PC-3 (cell line): Measurements from ENCODE around the gene FOXRED2. TPM values are rescaled to one million over a fixed set of nuclear protein-coding genes. Genes with fewer than 3 reads are reported as not detected.

Experiments
- ATAC-seq: fragments of 200-7000 bp; cut with Tn5 transposase; 2 replicates; pipeline ENCODE4 v1.9.1; 2020; ENCODE audit warnings: mild to moderate bottlenecking, moderate library complexity
- BruUV-seq: library from RNA; stranded (reverse); fragments of 400-500 nt; replicated peaks from 2 replicates; lab custom pipeline; 2021; lab: Mats Ljungman, UMichigan
- CTCF ChIA-PET: fragments of 300-600 bp; sonication (Branson Sonifier 250); formaldehyde crosslinking; loops from one replicate; lab custom pipeline; 2022; ENCODE audit warnings: antibody characterized with exemption; lab: Charles Lee
- POLR2A ChIA-PET: fragments of 300-600 bp; sonication (Branson Sonifier 250); formaldehyde crosslinking; loops from one replicate; lab custom pipeline; 2022; ENCODE audit warnings: antibody characterized with exemption; ENCODE audit not compliant: unreplicated experiment; lab: Charles Lee
- DNase-seq: peaks from one replicate; pipeline ENCODE4 v3.0.0-alpha.2; 2015
- H2AFZ ChIP-seq: fragments of 300-600 bp; sonication (generic); 2 replicates; pipeline ENCODE4 v1.6.0; 2016; ENCODE audit warnings: antibody characterized with exemption, low read length
- H3F3A ChIP-seq: fragments of 300-600 bp; sonication (generic); one replicate; pipeline ENCODE4 v1.6.0; 2017; ENCODE audit warnings: antibody characterized with exemption, low read length, control low read depth, mild to moderate bottlenecking; ENCODE audit not compliant: unreplicated experiment
- H3K27ac ChIP-seq: fragments of 300-600 bp; sonication (generic); 2 replicates; pipeline ENCODE4 v1.5.1; 2016; ENCODE audit warnings: mild to moderate bottlenecking, low read length
- H3K27me3 ChIP-seq: fragments of 300-600 bp; sonication (generic); 2 replicates; pipeline ENCODE4 v1.6.1; 2016; ENCODE audit warnings: low read length, mixed read lengths
- H3K36me3 ChIP-seq: fragments of 300-600 bp; sonication (generic); 2 replicates; pipeline ENCODE4 v1.6.1; 2016; ENCODE audit warnings: low read depth, mixed run types, low read length, mixed read lengths
- H3K4me1 ChIP-seq: fragments of 300-600 bp; sonication (generic); 2 replicates; pipeline ENCODE4 v1.5.1; 2016; ENCODE audit warnings: low read length; ENCODE audit not compliant: insufficient read depth
- H3K4me2 ChIP-seq: fragments of 300-600 bp; sonication (generic); 2 replicates; pipeline ENCODE4 v1.6.0; 2016; ENCODE audit warnings: low read length
- H3K4me3 ChIP-seq: fragments of 300-600 bp; sonication (generic); 2 replicates; pipeline ENCODE4 v1.5.1; 2016; ENCODE audit warnings: mild to moderate bottlenecking, low read length, mixed read lengths
- H3K79me2 ChIP-seq: fragments of 300-600 bp; sonication (generic); 2 replicates; pipeline ENCODE4 v1.6.1; 2017; ENCODE audit warnings: low read length, mixed read lengths
- H3K9ac ChIP-seq: fragments of 300-600 bp; sonication (generic); 2 replicates; pipeline ENCODE4 v1.6.0; 2016; ENCODE audit warnings: mild to moderate bottlenecking, low read length
- H3K9me2 ChIP-seq: fragments of 300-600 bp; sonication (generic); replicated peaks from 2 replicates; pipeline ENCODE4 v1.6.1; 2016; ENCODE audit warnings: mixed run types, low read length, mixed read lengths
- H3K9me3 ChIP-seq: fragments of 300-600 bp; sonication (generic); 2 replicates; pipeline ENCODE4 v1.6.1; 2016; ENCODE audit warnings: low read length, mixed read lengths
- H4K20me1 ChIP-seq: fragments of 300-600 bp; sonication (generic); 2 replicates; pipeline ENCODE4 v1.6.1; 2016; ENCODE audit warnings: low read length, mixed read lengths
- CTCF ChIP-seq: fragments of 300-600 bp; sonication (generic); conservative IDR thresholded peaks from 2 replicates; pipeline ENCODE4 v1.5.1; 2017; ENCODE audit warnings: antibody characterized with exemption, low read depth, mild to moderate bottlenecking, low read length
- EZH2 ChIP-seq: fragments of 300-600 bp; sonication (generic); IDR thresholded peaks from one replicate; pipeline ENCODE4 v1.6.1; 2017; ENCODE audit warnings: antibody characterized with exemption, mild to moderate bottlenecking, low read length; ENCODE audit not compliant: unreplicated experiment
- EZH2phosphoT487 ChIP-seq: fragments of 300-600 bp; sonication (generic); IDR thresholded peaks from 2 replicates; pipeline ENCODE4 v1.6.1; 2018; ENCODE audit warnings: mild to moderate bottlenecking, antibody characterized with exemption, low read length, borderline replicate concordance
- intact Hi-C: fragments of 100-400 bp; cut with micrococcal nuclease; formaldehyde crosslinking; loops from 2 replicates; pipeline ENCODE4 v1.9.0; 2023
- total RNA-seq: library from RNA; depleted of rRNA; stranded (reverse); fragments of >200 nt; gene quantifications from 2 replicates; pipeline ENCODE4 v1.2.3, GENCODE V29; 2014

The FOXRED2 gene
- total RNA-seq, 1 experiment from 2014 or later: 5.5 TPM

GRCh38 chr22:36463783-36464184, 43.1 kb downstream of the FOXRED2 start:
- H3K27ac ChIP-seq: no peak overlapping the region
- CTCF ChIA-PET: no interaction called here
- peaks cover 13% of the 10 kb centered on the region; the same call in 1 of the 2 replicates for H3K79me2 ChIP-seq
- no peak for DNase-seq
- H2AFZ ChIP-seq: no peak overlapping the region
- H3K9me3 ChIP-seq: no peaks in the 10 kb centered on the region
- peaks cover 73% of the 10 kb centered on the region for H3K4me1 ChIP-seq
- no peaks in the 10 kb centered on the region for H3K9me2 ChIP-seq
- H3K4me2 ChIP-seq: no peak overlapping the region
- TF ChIP-seq EZH2phosphoT487 (no peak), CTCF (no peak), EZH2 (no peak)
- POLR2A ChIA-PET: no interaction called here
- H3K4me3 ChIP-seq: no peak overlapping the region
- no peaks in the 10 kb centered on the region for H4K20me1 ChIP-seq
- intact Hi-C loops: no loop called here
- no peak for ATAC-seq
- H3K9ac ChIP-seq: no peak overlapping the region
- no TSS peak for BruUV-seq
- no peaks in the 10 kb centered on the region for H3K36me3 ChIP-seq
- no peaks in the 10 kb centered on the region for H3F3A ChIP-seq
- no peaks in the 10 kb centered on the region for H3K27me3 ChIP-seq

- peak; percentile 44 for ATAC-seq
- Histone ChIP-seq H3K27ac (peak overlapping the region; percentile 65), H2AFZ (no peak overlapping the region), H3K9me3 (no peaks in the 10 kb centered on the region), H3K27me3 (no peaks in the 10 kb centered on the region), H3K9me2 (no peaks in the 10 kb centered on the region), H3K4me3 (no peak overlapping the region), H4K20me1 (no peaks in the 10 kb centered on the region), H3K4me2 (peak overlapping the region; percentile 40), H3K79me2 (no peaks in the 10 kb centered on the region), H3K9ac (0 out of 2 replicates have a peak overlapping the region, but pooled peaks have one; percentile 9), H3K4me1 (peaks cover 62% of the 10 kb centered on the region), H3F3A (no peaks in the 10 kb centered on the region), H3K36me3 (no peaks in the 10 kb centered on the region)
- intact Hi-C loops: no loop called here
- TF ChIP-seq CTCF (no peak), EZH2phosphoT487 (no peak), EZH2 (no peak)
- ChIA-PET POLR2A (interaction anchor here (0.5 to 0.6 kb wide), 2 partner anchors 127 to 301 kb away, joined by 3 read pairs; no protein-coding TSS in a partner anchor), CTCF (no interaction called here)
- BruUV-seq: TSS peak; percentile 19
- DNase-seq: peak; percentile 84
These were observed 44.9 kb downstream of the FOXRED2 start for GRCh38 chr22:36461665-36462649.

DNA sequence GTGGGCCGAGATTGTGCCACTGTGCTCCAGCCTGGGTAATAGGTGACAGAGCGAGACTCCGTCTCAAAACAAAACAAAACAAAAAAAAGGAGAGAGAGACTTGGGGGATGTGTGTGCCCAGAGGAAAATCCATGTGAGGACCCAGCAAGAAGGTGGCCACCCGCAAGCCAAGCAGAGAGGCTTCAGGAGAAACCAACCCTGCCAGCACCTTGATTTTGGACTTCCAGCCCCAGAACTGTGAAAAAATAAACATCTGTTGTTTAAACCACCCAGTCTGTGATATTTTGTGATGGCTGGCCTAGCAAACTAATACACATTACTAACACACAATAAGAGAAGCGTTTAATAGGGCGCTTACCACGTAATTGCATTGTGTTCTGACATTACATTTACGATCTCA, 46.6 kb downstream of the FOXRED2 start:
- Histone ChIP-seq H3K4me2 (no peak overlapping the region), H3K27ac (peak overlapping the region; percentile 80), H3K9me3 (no peaks in the 10 kb centered on the region), H3K4me1 (peaks cover 50% of the 10 kb centered on the region), H3F3A (no peaks in the 10 kb centered on the region), H3K79me2 (no peaks in the 10 kb centered on the region), H3K27me3 (no peaks in the 10 kb centered on the region), H3K9me2 (no peaks in the 10 kb centered on the region), H4K20me1 (no peaks in the 10 kb centered on the region), H3K36me3 (no peaks in the 10 kb centered on the region), H3K9ac (no peak overlapping the region), H2AFZ (no peak overlapping the region), H3K4me3 (no peak overlapping the region)
- POLR2A ChIA-PET: no interaction called here
- ATAC-seq: no peak
- CTCF ChIA-PET: no interaction called here
- no peak for DNase-seq
- TF ChIP-seq CTCF: no peak
- no peak for TF ChIP-seq EZH2
- no peak for TF ChIP-seq EZH2phosphoT487
- intact Hi-C loops: no loop called here
- no TSS peak for BruUV-seq
